Stimulated activated CD4-positive, alpha-beta T cell treated with anti-CD3 and anti-CD28 coated beads, Interleukin-15, amount 100 ng/mL, for 48 hours (primary cell): ENCODE data around the gene HTR7.
"Not testable (repeated sequence)": the region's sequence is repeated elsewhere in the genome, so short reads cannot be mapped to it uniquely, and the experiment has no call there.

ENCODE experiments used
- DNase-seq, 2 donors: peaks; one replicate each; pipeline ENCODE4 v3.0.0-alpha.2; 2020; ENCODE audit warnings: low read depth in 2 of 2

Gene HTR7

DNA sequence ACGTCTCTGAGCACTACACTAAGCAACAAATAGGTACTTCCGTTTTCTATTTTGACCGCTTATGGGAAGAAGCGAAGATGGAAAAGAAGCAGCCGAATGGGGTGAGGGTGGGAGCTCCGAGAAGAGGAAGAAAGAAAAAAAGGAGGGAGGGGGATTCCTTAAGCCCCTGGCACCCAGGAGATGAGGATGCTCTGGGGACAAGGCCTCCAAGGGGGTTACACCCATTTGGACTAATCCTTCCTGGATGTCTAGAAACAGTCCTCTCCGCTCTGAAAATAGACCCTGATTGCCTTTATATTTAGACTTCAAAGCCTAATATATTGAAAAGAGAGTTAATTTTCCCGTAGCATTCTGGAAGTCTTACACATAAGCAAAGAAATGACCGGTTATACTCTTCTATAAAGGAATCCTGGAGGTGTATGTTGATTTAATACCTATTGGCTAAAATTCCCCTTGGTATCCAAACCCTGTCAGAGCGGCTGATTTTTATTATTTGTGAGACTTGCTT lies 676 bp upstream of the HTR7 start:
- DNase-seq = no peak

- DNase-seq = no peak
These were observed 740 bp downstream of the HTR7 start for GRCh38 chr10:90856964-90857634.

DNA sequence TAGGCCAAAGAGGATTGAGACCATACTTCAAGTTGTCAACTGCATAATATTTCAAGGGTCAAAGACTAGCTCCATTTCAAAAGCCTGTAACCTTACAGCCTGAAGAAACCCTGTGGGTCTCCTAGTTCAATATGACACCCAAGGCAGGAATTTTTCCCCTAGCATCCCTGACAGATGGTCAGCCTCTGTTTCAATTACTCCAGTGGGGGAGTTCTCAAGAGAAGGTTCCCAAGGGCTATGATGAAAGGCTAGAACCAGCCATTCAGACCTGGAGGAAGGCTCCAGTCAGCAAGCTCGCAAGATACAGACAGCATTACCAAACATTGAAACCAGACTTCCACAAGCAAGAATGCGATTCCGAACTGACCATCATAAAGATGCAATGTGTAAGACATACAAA lies 1.6 kb downstream of the HTR7 start:
- no peak for DNase-seq

DNA sequence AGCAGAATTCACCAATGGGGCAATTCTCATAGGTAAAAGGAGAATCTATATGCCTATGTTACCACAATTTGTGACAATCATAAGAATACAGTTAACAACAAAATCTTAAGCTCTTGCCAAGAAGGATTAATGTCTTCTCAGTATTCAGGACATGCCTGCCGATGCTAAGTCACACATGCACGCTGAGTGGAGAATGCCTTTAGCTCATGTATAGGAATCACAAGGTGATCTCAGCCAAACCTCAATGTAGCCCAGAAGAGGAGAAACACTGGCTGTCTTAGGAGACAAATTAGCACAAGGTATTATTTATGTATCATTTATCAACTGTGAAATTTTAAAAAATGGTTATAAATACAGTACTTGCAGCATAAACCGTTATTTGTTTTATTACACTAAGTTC lies 2.7 kb downstream of the HTR7 start:
- DNase-seq = no peak

DNA sequence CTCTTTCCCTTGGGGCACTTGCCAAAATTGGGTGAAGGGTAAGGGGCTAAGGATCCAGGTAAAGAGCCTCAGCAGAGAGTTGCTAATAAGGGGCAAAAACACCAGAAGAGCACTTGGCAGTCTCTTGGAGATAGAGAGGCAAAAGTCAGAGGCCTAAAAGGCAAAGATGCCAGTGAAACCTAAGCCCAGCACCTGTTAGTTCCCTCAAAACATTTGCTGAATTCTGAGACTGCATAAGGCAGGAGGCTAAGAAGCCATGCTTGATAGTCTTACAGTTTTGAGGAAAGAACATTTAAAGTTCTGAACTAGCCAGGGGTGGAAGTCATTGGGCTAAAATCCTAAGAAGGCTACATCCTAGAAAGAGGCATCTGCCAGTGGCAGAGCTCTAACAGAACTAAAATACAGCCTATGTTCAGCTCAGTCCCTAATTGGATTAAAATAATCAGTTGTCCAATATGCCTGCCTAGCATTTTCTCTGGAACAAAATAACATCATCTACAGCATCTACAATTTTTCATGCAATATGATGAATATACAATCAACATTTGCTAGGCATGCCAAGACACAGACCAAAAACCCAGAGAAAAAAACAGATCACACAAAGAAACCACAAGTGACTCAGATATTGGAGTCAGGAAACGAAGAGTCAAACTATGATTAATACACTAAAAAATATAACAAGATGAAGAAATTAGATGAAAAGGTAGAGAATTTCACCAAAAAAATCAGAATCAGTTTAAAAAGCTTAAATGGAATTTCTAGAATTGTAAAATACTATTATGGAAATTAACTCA lies 7.7 kb downstream of the HTR7 start:
- DNase-seq = no peak

DNA sequence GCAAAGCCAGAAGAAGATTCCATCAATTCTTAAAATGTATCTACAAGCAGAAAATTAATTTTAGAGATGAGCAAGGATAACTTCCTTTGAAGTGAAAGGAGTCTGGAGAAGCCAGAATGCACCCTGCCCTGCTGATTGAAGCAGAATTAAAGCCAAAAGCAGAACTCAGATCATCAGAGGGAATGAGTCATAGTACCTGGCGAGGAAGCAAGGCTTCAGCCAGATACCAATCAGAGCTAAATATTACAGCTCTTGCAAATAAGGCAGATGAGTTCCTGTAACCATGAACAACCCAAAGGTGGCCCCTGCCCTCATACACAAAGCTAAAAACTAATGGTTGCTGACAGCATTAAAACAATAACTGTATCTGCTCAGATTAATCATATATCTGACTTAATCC lies 10.4 kb downstream of the HTR7 start:
- DNase-seq = no peak

DNA sequence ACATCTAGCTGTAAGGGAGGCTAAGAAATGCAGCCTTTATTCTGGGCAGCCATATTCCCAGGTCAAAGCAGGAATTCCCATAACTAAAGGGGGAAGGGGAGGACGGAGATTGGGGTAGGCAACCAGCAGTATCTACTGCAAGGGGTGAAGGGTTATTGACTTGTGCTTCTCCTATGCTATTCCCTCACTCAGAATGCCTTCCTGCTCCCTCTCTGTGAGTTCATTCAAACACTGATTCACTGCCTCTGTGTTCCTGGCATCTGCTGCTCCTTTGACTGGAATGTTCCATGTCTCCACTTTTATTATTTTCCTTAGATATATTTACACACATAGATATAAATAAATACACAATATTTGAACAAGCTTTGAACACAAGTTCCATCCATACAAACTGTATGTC lies 11.1 kb downstream of the HTR7 start:
- no peak for DNase-seq

DNA sequence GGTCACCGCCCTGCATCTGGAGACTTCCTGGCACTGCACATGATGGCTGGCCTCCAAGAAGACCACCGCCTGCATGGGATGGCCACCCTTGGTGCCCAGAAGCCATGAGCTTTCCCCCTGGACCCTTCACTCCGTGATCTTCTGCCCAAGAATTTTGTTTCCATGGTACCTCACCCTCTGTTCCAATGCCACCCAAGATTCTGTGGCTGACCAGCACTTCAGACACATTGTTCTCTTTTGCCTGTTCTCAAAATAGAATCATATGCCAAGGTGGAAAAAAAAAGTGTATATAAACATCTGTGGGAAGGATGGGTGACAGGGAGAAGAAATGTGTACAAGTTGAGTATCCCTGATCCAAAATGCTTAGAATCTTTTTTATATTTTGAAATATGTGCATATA lies 12.1 kb downstream of the HTR7 start:
- no peak for DNase-seq

DNA sequence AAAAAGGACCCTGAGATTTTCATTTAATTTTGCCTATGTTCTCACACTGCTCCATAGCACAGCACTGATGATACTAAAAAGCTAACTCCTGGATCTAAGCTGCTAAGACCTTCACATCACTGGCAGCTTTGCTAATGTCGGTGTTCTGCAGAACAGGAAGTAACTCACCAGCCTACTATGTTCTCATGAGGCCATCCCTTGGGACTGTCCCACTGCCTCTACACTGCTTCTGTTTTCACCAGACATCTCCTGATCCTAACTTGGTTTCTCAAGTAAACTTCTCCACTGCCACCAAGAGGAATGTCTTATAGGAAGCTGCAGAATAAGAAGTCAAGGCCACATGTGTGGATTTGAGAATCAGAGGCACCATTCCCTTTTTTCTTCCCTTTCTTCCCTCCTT lies 15.1 kb downstream of the HTR7 start:
- no peak for DNase-seq

DNA sequence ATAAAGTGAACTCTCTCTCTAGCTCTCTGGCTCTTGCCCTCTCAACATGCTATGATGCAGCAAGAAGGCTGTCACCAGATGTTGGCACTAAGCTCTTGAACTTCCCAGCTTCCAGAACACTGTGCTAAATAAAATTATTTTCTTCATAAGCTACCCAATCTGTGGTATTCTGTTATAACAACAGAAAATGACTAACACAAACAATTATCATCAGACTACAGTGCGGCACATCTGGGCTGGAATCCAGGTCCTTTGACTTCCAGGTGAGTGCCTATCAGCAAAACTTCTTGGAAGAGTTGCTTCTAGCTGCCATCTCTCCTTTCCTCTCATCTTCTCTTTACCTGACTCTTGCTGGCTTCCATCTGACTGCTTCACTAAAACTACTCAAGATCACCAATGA lies 20.4 kb downstream of the HTR7 start:
- no peak for DNase-seq

GRCh38 chr10:90834326-90834725 lies 23.5 kb downstream of the HTR7 start:
- no peak for DNase-seq

DNA sequence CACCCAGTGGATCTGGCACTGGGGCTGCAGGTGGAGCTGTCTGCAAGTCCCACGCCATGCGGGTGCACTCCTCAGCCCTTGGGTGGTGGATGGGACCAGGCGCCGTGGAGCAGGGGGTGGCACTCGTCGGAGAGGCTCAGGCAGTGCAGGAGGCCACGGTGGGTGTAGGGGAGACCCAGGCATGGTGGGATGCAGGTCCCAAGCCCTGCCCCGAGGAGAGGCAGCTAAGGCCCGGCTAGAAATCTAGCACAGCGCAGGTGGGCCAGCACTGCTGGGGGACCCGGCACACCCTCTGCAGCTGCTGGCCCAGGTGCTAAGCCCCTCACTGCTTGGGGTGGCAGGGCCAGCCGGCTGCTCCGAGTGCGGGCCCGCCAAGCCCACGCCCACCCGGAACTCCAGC lies 25.7 kb downstream of the HTR7 start:
- DNase-seq = no peak

GRCh38 chr10:90822508-90822907 lies 35.3 kb downstream of the HTR7 start:
- no peak for DNase-seq

- not testable (repeated sequence) for DNase-seq
These were observed 36.0 kb downstream of the HTR7 start for GRCh38 chr10:90821864-90822263.

- no peak for DNase-seq
These were observed 37.9 kb downstream of the HTR7 start for GRCh38 chr10:90819911-90820310.

DNA sequence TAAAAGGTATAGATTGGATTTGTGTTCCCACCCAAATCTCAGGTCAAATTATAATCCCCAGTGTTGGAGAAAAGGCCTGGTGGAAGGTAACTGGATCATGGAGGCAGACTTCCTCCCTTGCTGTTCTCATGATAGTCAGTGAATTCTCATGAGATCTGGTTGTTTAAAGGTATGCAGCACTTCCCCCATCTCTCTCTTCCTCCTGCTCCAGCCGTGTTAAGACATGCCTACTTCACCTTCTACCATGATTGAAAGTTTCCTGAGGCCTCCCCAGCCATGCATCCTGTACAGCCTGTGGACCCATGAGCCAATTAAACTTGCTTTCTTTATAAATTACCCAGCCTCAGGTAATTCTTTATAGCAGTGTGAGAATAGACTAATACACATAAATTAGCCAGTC lies 39.1 kb downstream of the HTR7 start:
- no peak for DNase-seq

GRCh38 chr10:90817128-90817889 lies 40.5 kb downstream of the HTR7 start:
- DNase-seq = no peak

- no peak for DNase-seq
These were observed 41.4 kb downstream of the HTR7 start for GRCh38 chr10:90816466-90816865.

GRCh38 chr10:90813594-90814365 lies 44.1 kb downstream of the HTR7 start:
- no peak for DNase-seq

- DNase-seq = not testable (repeated sequence)
These were observed 50.7 kb downstream of the HTR7 start for GRCh38 chr10:90807106-90807505.

DNA sequence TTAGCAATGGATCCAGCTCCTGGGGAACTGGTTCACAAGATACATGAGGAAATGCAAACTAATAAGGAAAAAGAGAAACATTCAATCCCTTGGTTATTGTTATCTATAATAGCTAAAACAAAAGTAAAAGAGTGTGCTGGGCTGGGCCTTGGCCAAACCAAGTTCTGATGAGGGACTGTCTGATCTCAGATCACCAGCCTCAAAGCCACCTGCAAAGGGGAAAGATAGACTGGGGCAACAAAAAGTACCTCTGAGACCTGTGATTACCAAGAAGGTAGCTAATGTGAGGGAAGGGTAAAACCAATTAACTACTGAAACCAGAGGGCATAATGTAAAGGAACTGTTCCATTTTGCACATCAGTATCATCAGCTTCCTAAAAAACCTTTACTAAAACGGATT lies 51.2 kb downstream of the HTR7 start:
- DNase-seq = no peak

DNA sequence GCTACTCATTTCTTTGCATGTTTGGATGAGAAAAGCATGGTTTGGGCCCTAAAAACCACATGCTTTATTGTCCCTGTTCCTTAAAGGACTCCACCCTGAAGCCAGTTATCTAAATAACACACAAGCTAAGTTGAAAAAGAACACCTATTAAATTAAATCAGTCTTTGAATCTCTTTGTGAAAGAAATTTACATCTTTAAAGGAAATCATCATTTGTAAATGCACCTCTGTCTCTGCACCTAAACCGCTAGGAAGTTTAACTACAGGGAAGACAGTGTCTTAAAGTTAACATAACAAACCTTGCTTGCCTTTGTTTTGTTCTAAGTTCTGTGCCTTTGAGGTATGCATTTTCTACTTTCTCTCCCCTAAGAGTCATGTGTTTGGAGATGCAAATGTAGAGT lies 52.6 kb downstream of the HTR7 start:
- no peak for DNase-seq
